GM21576 (cell line): ENCODE data around the gene ASPN.

Experiments used
- ATAC-seq: cut with Tn5 transposase; IDR thresholded peaks from one replicate; pipeline ENCODE4 v1.9.1; 2021; ENCODE audit warnings: mild to moderate bottlenecking, moderate library complexity; ENCODE audit not compliant: unreplicated experiment

ASPN gene

DNA sequence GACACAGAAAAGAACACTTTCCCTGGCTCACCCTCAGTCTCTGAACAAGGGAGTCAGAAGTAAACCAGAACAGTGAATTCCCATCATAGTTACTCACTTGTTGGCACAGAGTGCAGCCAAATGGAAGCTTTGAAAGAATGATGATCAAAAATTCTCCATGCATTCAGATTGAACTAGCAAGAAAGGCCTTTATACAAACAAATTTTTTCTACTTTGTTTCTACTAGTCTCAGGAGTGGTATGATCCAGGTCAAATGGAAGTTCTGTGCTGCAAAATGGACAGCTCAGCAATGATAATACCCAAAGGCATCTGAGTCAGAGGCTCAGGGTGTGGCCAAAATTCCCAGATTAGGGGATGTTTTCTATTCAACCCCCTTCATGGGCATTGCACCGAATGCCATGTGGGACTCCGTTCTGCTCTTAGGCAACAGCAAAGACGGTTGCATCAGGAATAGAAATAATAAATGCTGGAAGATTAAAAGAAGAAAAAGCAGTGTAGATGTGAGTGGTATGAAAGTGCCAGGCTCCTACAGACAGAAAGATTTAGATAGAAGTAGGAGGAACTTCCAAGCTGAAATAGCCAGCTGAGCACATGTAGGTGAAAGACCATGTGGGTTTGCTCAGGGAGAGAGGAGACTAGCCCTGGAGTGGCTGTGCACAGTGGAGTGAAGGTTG is 24.0 kb upstream of the ASPN start:
- no peak for ATAC-seq

DNA sequence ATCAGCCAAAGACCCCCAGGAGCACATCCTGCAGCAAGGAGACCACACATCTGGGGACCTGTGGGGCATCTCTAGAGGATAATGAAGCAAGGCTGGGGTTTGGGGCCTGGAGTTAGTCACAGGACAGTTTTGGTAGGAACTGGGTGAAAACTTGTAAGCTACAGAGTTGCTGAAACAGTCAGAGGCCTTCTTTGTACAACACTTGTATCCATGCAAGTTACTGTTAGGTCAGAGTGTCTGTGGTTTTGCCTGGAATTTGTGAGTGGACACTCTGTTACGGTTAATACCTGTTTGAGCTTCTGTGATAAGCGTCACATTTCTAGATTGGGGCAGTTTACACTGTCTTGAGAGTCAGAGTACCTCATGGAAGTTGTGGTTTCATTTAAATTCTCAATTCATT is 22.6 kb upstream of the ASPN start:
- ATAC-seq: no peak

DNA sequence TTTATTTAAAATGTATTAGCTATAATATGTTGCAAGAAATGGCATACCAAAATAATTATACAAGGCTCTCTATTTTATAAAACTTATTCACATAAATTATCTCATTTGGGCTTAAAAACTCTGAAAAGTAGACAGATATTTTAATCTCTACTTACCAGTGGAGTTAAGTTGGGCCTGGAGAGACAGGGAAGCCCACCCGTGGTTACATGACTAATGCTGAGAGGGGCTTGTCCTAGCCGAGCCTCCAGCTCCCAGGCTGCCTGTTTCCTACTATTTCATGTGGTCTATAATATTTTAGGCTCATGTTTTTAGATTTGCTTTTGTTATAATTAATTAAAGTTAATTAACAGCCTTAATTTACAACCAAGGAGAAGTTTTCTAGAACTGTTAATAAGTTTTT is 20.9 kb upstream of the ASPN start:
- no peak for ATAC-seq

DNA sequence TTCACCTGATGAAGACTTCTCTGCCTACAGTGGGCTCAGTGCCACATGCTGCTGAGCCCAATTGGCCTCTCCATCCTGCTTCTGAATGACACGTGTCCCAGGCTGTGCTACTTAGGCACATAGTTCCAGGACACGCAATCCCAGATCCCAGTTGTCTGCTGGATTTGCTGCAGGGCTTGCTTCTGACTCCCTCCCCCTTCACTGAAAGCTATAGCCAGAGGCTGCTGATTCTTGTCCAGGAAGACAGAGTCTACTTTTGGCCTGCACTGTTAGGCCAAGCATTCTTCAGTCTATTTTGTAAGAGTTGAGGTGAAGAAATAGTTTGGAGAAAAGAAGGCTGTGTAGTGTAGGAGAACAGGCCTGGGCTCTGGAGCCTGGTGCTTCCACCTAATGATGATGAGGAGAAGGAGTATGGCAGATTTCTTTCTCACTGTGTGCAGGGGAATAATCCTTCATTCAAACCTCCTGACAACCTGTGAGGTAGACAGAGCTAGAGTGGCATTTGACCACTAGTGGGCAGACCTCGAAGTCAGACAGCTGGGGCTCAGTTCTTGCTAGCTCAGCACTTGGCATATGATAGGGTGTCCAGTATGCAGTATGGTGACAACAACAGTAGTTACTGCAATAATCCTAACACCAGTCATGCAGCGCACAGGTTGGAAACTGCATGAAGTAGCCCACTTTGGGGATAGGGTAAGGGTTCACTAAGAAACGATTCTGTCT is 19.5 kb upstream of the ASPN start:
- ATAC-seq: no peak

DNA sequence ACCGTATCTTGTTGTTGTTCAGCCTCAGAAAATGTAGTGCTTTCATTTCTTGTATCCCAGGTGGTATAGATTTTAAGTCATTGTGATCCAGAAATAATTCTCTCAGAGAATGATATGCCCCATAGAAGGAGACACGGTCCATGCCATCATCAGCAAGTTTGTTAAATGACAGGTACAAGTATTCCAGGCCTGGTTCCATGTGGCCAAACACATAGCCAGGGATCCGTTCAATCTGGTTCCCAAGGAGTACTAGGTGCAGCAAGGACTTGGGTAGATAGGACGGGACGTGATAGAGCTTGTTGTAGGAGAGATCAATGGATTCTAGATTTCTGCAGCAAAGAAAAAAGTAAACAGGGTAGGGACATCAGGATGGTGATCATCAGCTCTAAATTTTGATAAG is 18.4 kb upstream of the ASPN start:
- no peak for ATAC-seq

DNA sequence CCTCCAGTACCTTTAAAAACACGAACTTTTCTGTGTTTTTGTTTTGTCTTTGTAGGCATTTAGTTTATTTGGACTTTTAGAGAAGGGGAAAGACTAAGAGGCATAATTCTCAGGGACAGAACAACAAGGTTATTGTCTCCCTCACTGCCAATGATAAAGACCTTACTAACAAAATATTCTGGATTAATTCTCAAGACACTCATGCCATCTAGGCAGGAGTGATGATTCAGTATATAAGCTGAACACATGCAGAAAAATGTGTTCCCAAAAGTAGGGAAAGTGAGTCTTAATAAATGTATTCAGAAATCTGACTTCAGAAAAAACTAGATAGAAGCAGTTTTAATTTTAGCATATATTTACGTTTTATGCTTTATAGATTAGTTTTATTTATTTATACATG is 17.4 kb upstream of the ASPN start:
- no peak for ATAC-seq

DNA sequence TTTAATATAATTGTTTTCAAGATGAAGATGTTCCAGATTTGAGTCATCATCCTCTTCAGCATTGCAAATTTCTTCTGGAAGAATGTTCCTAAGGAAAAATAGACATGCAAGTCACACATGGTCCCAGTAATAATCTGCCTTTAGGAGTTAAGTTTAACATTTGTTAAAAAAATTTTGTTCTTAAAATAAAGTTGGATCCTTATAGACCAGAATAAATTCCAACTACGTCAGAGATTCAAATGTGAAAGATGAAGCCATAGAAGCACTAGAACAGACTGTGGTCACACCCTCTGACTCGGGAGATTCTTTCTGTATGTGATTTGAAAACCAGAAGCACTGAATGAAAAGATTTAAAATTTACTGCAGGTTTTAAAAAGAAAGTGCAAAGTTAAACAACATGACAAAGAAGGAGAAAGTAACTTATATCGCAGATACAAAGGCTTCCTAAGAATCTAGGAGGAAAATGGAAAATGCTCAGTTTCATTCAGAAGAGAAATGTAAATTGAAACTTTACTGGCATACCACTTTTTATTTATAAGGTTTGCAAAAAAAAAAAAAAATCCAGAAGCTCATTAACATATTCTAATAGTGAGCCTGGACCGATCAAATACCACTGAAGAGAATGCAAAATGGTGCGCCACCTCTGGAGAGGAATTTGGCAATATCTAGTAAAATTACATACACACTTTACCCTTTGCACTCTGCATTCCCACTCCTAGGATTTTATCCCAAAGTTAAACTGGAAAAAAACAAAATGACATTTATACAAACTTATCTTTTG is 14.3 kb upstream of the ASPN start:
- ATAC-seq: no peak

DNA sequence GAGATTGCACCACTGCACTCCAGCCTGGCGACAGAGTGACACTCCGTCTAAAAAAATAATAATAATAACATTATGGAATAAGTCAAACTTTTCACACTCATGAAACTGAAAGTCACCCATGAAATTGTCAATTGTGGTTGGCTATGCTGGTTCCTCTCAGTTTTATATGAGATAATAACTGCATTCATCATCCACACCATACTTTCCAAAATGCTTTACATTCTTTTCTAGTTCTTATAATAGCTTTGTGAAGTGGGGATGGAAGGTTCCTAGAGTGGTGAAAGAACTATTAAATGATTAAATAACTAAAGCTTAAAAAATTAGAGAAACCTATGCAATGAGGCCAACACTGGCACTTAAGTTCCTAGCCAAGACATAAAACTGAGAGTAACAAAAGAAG is 12.6 kb upstream of the ASPN start:
- no peak for ATAC-seq

DNA sequence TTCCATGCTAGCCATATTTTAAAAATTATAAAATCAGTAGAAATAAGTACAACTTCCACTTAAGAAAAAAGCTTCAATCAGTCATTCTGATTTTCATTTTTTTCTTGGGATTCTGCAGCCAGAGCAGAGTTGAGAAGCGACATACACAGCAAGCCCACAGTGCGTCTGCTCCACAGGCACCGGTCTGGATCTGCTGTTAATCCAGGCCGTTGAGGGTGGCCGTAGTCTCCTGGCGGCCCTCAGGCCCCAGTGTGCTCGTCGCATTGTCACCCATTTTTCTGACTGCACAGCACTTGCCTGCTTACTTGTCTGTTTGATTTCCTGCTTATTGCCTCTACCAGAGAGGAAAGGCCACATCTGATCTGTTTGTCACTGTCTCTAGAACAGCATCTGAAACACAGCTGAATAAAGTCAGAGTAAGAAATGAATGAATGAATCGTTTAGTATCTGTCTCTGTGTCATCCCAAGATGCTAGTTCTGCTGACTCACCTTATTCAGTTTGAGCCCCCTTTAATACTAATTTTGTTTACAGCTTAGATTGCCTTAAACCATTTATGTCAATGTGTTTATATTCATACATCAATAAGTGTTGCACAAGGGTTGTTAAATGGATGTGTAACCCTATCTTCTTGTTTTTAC is 11.6 kb upstream of the ASPN start:
- no peak for ATAC-seq

DNA sequence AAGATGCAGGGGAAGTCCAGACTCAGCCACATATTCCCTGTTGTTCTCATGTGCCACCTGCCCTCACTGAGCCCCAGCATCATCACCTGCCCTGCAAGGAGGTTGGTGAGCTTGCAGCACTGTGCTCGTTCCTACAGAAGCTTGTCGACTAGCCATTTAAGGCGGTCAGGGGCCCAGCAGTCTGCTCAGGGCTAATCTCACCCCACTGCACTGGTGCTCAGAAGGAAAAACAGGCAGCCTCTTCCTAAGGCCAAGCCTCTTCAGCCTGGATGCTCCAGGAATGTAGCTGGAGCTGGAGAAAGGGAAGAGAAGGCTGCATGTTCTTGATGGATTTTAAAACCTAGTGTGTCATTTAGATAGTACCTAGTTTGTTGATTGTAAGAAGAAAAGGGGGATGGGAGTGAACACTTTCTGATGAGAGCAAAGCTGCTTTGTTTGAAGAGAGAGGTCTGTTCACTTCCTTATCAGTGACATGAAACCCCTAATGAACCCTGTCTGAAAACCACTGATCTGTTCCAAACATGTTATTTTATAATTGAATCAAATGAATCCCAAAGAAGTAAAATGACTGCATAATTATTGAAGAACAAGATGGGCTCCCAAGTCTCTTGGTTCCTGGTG is 10.6 kb upstream of the ASPN start:
- ATAC-seq: no peak

DNA sequence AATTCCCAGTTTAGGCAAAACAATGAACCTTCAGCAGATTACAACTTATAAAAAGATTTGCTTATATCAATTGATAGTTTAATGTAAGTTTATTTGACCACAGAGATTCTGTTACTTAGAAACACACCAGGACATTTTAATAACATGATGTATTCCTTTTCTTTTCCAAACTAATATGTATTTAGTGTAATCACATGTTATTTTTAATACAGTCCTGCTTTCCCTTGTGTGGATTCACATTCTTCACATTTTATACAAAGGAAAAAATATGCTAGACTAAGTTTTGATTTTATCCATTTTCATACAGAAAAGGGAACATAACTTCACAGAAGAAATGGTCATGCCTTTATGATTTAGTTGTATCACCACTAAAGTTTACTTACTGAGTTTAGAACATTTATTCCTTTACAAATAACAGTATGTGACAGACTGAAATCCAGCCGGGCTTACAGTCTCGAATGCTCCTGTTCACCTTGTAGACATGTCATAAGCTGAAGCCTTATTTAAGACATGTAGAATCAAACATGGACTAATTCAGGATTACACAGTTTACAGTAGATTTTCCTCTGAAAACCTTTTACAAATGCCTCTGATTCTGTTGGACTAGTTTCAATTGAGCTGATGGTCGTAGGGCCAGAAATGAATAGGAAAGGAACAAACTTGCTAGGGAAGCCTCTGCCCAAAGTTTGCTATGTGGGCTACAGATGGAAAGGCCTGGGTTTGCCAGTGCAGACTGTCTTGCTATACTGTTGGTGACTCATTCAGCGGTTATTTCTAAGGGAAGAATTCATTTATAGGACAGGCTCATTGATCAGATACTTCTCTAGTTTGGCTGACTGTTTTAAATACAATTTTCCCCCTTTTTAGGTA is 6.6 kb upstream of the ASPN start:
- no peak for ATAC-seq

DNA sequence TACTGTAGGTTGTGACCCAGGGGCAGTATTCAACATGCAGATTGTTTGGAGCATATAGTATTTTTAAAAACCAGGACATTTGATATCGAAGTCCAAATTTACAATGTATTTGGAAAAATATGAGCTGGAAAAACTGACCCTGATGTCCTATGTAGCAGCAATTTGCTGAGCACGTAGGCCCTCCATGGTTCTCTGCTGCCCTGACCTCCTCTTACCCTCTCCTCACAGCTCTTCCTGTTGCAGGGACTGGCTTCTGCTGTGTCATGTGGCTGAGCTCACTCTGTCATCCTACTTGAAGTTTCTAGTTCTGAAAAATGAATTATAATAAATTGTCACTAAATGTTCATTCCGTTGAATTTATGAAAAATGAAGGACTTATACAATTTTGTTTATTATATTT is 4.1 kb upstream of the ASPN start:
- no peak for ATAC-seq

DNA sequence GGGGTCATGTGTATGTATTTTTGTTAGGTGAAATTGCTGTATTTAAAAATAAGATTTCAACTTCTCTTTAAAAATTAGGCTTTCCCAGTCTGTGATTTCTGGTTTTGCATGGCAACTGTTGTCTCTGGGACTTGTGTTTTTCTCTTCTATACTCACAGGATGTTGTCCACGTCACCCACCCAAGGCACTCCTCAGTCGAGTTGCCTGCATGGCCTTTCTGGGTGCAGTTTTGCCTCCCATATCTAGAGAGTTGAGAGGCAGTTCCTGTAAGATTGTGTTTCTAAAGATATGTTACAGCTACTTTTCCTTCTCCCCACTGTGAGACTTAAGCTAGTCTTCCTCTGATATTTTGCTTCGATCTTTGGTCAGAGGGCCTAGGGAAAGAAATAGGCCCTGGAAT is 2.3 kb upstream of the ASPN start:
- ATAC-seq: no peak

DNA sequence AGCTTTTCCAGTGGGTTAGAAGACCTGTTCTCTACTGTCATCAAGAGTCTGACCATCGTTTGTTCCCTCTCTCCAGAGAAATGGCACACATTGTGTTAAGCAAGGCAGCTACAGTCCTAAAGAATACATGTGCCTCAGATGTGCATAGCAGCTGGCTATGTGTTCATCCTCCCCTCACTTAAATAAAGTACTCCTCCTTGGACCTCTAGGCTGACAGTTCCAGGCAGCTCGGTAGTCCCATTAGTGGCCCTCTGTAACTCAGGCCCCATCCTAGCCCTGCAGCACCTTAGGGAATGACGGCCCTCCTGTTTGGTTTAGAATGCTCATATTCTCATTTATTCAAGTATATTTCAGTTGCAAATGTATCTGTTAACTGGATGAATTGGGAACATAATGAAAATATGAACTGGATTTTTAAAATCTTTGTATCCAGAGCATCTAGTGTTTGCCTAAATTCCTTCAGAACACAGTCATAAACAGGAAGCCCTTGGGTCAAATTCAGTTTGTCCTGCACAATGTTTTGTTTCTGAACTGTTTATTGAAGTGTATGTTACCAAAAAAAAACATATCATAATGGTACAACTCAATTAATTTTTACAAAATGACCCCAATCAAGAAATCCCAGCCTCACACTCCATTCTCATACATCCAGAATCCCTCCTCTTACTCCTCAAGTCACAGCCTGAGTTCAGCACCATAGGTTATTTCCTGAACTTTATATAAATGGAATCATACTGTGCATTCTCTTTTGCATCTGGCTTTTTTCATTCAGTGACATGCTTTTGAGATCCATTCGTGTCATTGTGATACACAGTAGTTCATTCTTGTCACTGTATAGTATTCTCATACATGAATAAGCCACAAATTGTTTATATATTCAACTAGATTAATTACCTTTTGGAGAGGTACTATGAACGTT is 1.6 kb upstream of the ASPN start:
- no peak for ATAC-seq

DNA sequence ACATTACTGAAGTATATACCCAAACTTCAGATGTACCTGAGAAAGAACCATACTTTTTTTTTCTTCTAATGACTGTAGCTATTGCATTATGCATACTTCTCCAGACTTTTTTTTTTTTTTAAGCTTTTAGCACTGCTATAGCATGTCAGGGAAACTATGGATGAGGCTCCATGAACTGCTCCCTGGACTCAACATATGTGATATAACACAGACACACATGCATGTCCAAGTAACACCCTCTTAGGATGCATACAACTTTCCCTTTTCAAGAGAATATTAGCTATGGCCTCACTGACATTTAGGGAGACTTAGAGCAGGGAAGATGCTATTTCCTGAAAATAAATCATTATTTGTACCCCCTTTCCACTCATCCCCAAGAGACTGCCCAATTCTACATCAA is 499 bp upstream of the ASPN start:
- no peak for ATAC-seq

DNA sequence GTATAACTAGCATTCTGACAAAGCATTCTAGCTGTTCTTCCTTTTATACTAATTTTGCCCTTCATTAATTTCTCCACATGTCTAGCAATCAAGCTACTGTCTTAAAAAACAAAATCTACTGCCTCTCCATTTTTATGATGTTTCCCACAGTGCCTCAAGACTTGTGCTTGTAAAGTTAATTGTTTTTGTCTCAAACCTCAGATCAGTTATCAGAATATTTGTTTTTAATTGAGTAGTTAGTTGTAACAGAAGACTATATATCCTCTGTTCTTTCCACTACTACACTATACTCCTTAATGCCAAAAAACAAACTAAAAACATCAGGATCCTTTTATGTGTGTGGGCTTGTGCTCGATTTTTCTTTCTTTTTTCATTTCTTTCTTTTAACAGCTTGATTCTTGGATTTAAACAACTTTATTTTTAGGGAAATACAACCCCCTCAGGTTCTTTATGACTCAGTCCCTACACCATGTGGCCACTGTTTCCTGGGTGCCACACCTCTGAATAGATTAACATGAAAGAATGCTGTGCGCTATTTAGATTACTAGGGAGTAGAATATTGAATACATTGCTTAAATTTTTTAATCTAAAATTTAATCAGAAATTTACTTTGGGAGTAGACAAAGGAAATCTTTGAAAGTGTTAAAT is 1.2 kb downstream of the ASPN start:
- ATAC-seq: no peak

DNA sequence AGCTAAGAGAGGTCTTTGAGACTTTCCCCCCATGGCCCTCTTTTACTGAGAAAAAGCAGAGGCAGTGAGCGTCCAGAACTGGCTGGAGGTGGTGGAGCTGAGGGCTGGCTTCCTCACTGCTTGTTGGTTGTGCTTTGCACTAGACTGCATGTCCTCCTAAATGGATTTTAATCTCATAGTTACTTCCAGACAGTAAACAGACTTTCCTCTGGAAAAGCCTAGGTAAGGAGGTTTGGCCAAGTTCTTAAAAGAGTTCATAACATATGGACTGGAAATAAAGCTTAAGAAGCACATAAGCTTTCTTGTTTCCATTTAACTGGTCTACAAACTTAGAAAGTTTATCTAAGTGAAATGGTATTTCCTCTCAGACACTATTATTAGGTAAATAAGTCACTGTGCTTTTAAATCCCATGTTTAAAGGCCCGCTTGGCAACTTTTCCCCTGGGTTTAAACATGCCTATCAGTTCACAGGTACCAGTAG is 2.0 kb downstream of the ASPN start:
- no peak for ATAC-seq

DNA sequence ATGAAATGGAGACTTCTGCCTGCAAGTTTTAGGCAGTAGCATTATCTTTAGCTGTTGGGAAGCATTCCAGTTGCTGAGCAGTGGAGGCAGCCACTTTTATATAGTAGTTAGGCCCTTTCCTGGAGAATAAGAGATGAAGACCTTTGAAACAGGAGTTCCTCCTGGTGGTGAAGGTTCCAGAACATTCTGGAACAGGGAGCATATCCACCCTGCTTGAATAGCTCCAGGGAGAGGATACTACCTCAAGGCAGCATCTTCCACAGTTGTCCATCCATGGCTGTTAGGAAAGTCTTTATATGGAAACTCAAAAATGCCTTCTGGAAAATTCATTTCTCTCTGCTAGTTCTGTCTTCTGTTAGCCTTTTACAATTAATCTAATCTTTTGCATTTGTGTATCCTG is 3.0 kb downstream of the ASPN start:
- ATAC-seq: no peak

DNA sequence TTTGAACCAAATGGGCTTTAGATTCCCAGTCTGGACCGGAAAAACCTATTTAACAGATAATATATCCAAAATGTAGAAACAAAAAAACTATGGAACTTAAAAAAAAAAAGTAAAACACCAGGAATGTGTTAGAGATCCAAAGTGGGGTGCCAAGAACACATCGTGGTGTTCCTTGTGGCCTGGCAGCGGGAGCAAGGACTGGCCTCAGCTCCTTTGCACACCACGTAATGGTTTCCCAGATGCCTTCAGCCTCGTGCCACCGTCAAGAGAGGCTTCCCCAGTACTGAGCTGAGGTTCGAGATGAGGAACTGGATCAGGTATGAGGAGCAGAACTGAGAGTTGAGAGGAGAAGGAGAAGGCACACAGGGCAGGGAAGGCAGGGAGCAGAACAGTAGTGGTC is 3.5 kb downstream of the ASPN start:
- ATAC-seq: no peak
